B cell (primary cell): Measurements from ENCODE around the gene PPP1R15A. TPM values are rescaled to one million over a fixed set of nuclear protein-coding genes. Genes with fewer than 3 reads are reported as not detected.

ENCODE experiments used
- ATAC-seq: fragments of 200-7000 bp; cut with Tn5 transposase; one replicate; pipeline ENCODE4 v1.10.0; 2021; ENCODE audit warnings: low read depth, mild to moderate bottlenecking, moderate number of reproducible peaks, moderate library complexity
- CTCF ChIA-PET: fragments of 350-600 bp; sonication (Branson Sonifier 250); formaldehyde crosslinking; loops from one replicate; lab custom pipeline; 2021; ENCODE audit warnings: antibody characterized with exemption, inconsistent platforms; lab: Charles Lee
- POLR2A ChIA-PET: fragments of 350-600 bp; sonication (Branson Sonifier 250); formaldehyde crosslinking; loops from one replicate; lab custom pipeline; 2021; ENCODE audit warnings: antibody characterized with exemption; lab: Charles Lee
- DNase-seq: peaks from one replicate; pipeline ENCODE4 v3.0.0; 2013
- H2AFZ ChIP-seq: 2 replicates; pipeline ENCODE4 v1.6.1; 2012; ENCODE audit warnings: mild to moderate bottlenecking, low read depth, low read length; ENCODE audit not compliant: insufficient read depth, poor library complexity, severe bottlenecking
- H3K27ac ChIP-seq, 2 donors: 1 replicate in 1 of 2; 2 replicates in 1 of 2; pipeline ENCODE4 v1.5.1; 2012 to 2013; ENCODE audit warnings: low read length in 2 of 2, mild to moderate bottlenecking in 2 of 2, moderate library complexity in 1 of 2
- H3K27me3 ChIP-seq, 4 experiments: fragments of 200-600 bp in 1 of 4; sonication (generic) in 1 of 4; replicated peaks in 1 of 4; 1 replicate in 2 of 4; 2 replicates in 2 of 4; pipeline versions ENCODE4 v1.6.1 to v1.7.0; 2013 to 2016; ENCODE audit warnings: low read length in 3 of 4, mild to moderate bottlenecking in 2 of 4, mixed read lengths in 1 of 4, moderate library complexity in 1 of 4; ENCODE audit not compliant: insufficient read depth in 4 of 4, control insufficient read depth in 3 of 4; ENCODE audit errors: control extremely low read depth in 1 of 4
- H3K36me3 ChIP-seq, 2 experiments: replicated peaks in 1 of 2; 1 replicate in 1 of 2; 2 replicates in 1 of 2; pipeline versions ENCODE4 v1.6.1 to v1.7.1; 2013; ENCODE audit warnings: low read length in 1 of 2; ENCODE audit not compliant: insufficient read depth in 2 of 2, control insufficient read depth in 1 of 2; ENCODE audit errors: control extremely low read depth in 1 of 2, extremely low read depth in 1 of 2
- H3K4me1 ChIP-seq, 2 donors: fragments of 200-600 bp in 1 of 2; sonication (generic) in 1 of 2; 1 replicate in 1 of 2; 2 replicates in 1 of 2; pipeline versions ENCODE4 v1.5.1 to v1.6.1; 2013 to 2017; ENCODE audit warnings: low read length in 2 of 2; ENCODE audit not compliant: control insufficient read depth in 2 of 2, insufficient read depth in 2 of 2
- H3K4me2 ChIP-seq: replicated peaks from 2 replicates; pipeline ENCODE3; 2012; ENCODE audit warnings: mild to moderate bottlenecking, low read depth, low read length; ENCODE audit not compliant: poor library complexity, severe bottlenecking
- H3K4me3 ChIP-seq, 5 experiments: fragments of 200-600 bp in 1 of 5; sonication (generic) in 1 of 5; 1 replicate in 3 of 5; 2 replicates in 2 of 5; pipeline versions ENCODE4 v1.5.1 to v1.7.0; 2011 to 2016; ENCODE audit warnings: low read length in 4 of 5, mild to moderate bottlenecking in 4 of 5, low read depth in 2 of 5, control low read depth in 1 of 5, moderate library complexity in 1 of 5; ENCODE audit not compliant: insufficient read depth in 1 of 5; ENCODE audit errors: control extremely low read depth in 1 of 5, extremely low read depth in 1 of 5
- H3K79me2 ChIP-seq: fragments of 200-600 bp; sonication (generic); one replicate; pipeline ENCODE4 v1.6.0; 2016; ENCODE audit warnings: low read length; ENCODE audit not compliant: control insufficient read depth, insufficient read depth
- H3K9ac ChIP-seq: fragments of 200-600 bp; sonication (generic); 2 replicates; pipeline ENCODE4 v1.6.1; 2017; ENCODE audit warnings: mild to moderate bottlenecking, low read length, moderate library complexity
- H3K9me3 ChIP-seq, 3 donors: one replicate each; pipeline versions ENCODE4 v1.6.1 to v1.7.1; 2013; ENCODE audit warnings: low read length in 2 of 3; ENCODE audit not compliant: control insufficient read depth in 2 of 3, insufficient read depth in 1 of 3; ENCODE audit errors: control extremely low read depth in 1 of 3
- H4K20me1 ChIP-seq: 2 replicates; pipeline ENCODE4 v1.6.0; 2012; ENCODE audit warnings: mild to moderate bottlenecking, low read length; ENCODE audit not compliant: insufficient read depth, control insufficient read depth, poor library complexity, severe bottlenecking
- H3K27ac Mint-ChIP-seq: one replicate; pipeline ENCODE4 v1.8.0; 2021; ENCODE audit warnings: mixed read lengths
- H3K27me3 Mint-ChIP-seq: one replicate; pipeline ENCODE4 v1.8.0; 2021; ENCODE audit warnings: mixed read lengths
- H3K4me1 Mint-ChIP-seq: one replicate; pipeline ENCODE4 v1.8.0; 2021; ENCODE audit warnings: mixed read lengths
- H3K4me3 Mint-ChIP-seq: one replicate; pipeline ENCODE4 v1.8.0; 2021; ENCODE audit warnings: mixed read lengths
- H3K9me3 Mint-ChIP-seq: one replicate; pipeline ENCODE4 v1.8.0; 2022; ENCODE audit warnings: mixed read lengths; ENCODE audit not compliant: insufficient read depth
- CTCF ChIP-seq: fragments of 200-600 bp; IDR thresholded peaks from one replicate; pipeline ENCODE4 v1.8.0; 2022; ENCODE audit warnings: antibody characterized with exemption, mild to moderate bottlenecking
- EZH2 ChIP-seq: IDR thresholded peaks from 2 replicates; pipeline ENCODE4 v1.6.1; 2012; ENCODE audit warnings: borderline replicate concordance, low read depth, mild to moderate bottlenecking, moderate library complexity, low read length; ENCODE audit not compliant: insufficient read depth, poor library complexity, severe bottlenecking
- WGBS: methylation state at CpG from one replicate; pipeline ENCODE4 v1.1.5; 2013; ENCODE audit warnings: missing lambda C conversion rate; ENCODE audit not compliant: insufficient coverage; 5-methylcytosine and 5-hydroxymethylcytosine counted together
- intact Hi-C: fragments of 100-400 bp; cut with micrococcal nuclease; formaldehyde crosslinking; loops from one replicate; pipeline ENCODE4 v1.10.0; 2022
- polyA plus RNA-seq: library from polyadenylated mRNA; depleted of rRNA; stranded (reverse); fragments of >200 nt; gene quantifications from 2 replicates; pipeline ENCODE4 v1.2.3, GENCODE V29; 2012
- total RNA-seq, 2 donors: library from RNA; stranded (reverse); fragments of 120-200 nt in 1 of 2; gene quantifications; 1 replicate in 1 of 2; 2 replicates in 1 of 2; pipeline versions ENCODE4 v1.2.3 to v1.2.4, GENCODE V29; 2013 to 2022

Gene PPP1R15A
- total and polyA plus RNA-seq, 2 donors (not counting 1 experiment from before 2014, with no cell fraction given), result 122 to 1,029 TPM

GRCh38 chr19:48910803-48911202 lies 38.6 kb downstream of the PPP1R15A start:
- 87% methylated on average over 2 of the region's 2 CpGs for WGBS
- TF ChIP-seq EZH2, result no peak
- TF ChIP-seq CTCF, result no peak
- no peak overlapping the region for H3K4me3 Mint-ChIP-seq
- POLR2A ChIA-PET, result no interaction called here
- Histone ChIP-seq H3K4me1 (peaks cover 4 to 8% of the 10 kb centered on the region in 2 donors), H3K27ac (no peak overlapping the region), H2AFZ (no peak overlapping the region), H4K20me1 (no peaks in the 10 kb centered on the region), H3K27me3 (no peaks in the 10 kb centered on the region), H3K9me3 (peaks cover 0 to 7% (median 0%) of the 10 kb centered on the region in 3 donors), H3K36me3 (peaks cover 11 to 47% of the 10 kb centered on the region in 2 experiments), H3K9ac (no peak overlapping the region), H3K4me3 (no peak overlapping the region), H3K79me2 (no peaks in the 10 kb centered on the region), H3K4me2 (no peak overlapping the region)
- H3K27ac Mint-ChIP-seq, result no peak overlapping the region
- DNase-seq (no peak), ATAC-seq (no peak)
- CTCF ChIA-PET, result interaction anchor here (0.6 kb wide), 1 partner anchor 82 kb away, joined by 3 read pairs; the partner anchor contains the start of gene GYS1
- H3K9me3 Mint-ChIP-seq, result no peaks in the 10 kb centered on the region
- intact Hi-C loops, result no loop called here
- H3K27me3 Mint-ChIP-seq, result no peaks in the 10 kb centered on the region
- H3K4me1 Mint-ChIP-seq, result peaks cover 3% of the 10 kb centered on the region

GRCh38 chr19:48913114-48913889 lies 41.1 kb downstream of the PPP1R15A start:
- Histone ChIP-seq H3K36me3 (peaks cover 9 to 50% of the 10 kb centered on the region in 2 experiments), H3K27ac (no peak overlapping the region), H3K27me3 (no peaks in the 10 kb centered on the region), H3K9ac (no peak overlapping the region), H3K79me2 (no peaks in the 10 kb centered on the region), H3K9me3 (peaks cover 0 to 7% (median 0%) of the 10 kb centered on the region in 3 donors), H3K4me2 (no peak overlapping the region), H4K20me1 (no peaks in the 10 kb centered on the region), H3K4me3 (no peak overlapping the region), H2AFZ (no peak overlapping the region), H3K4me1 (peaks cover 9 to 14% of the 10 kb centered on the region in 2 donors)
- peak; percentile 49 for ATAC-seq
- DNase-seq, result peak; percentile 52
- ChIA-PET CTCF (no interaction called here), POLR2A (no interaction called here)
- intact Hi-C loops, result no loop called here
- no peaks in the 10 kb centered on the region for H3K27me3 Mint-ChIP-seq
- TF ChIP-seq CTCF, result no peak
- TF ChIP-seq EZH2, result no peak
- H3K27ac Mint-ChIP-seq, result no peak overlapping the region
- H3K9me3 Mint-ChIP-seq, result no peaks in the 10 kb centered on the region
- 91% methylated on average over 4 of the region's 9 CpGs for WGBS
- H3K4me3 Mint-ChIP-seq, result no peak overlapping the region
- peaks cover 9% of the 10 kb centered on the region for H3K4me1 Mint-ChIP-seq
